ENCODE measurements around the gene MTTP. TPM values are rescaled to one million over a fixed set of nuclear protein-coding genes. Genes with fewer than 3 reads are reported as not detected.

Gene MTTP
- total and polyA plus RNA-seq, 2 donors (not counting 1 experiment from before 2014, with no cell fraction given), result 0.03 TPM; not detected in 1

- intact Hi-C loops (cut with micrococcal nuclease), result no loop called here
- no peak for ATAC-seq (ENCODE audit: low read depth)
These were observed 37.7 kb downstream of the MTTP start for GRCh38 chr4:99612281-99612680.

GRCh38 chr4:99612704-99613103 lies 38.1 kb downstream of the MTTP start:
- CTCF ChIA-PET, result interaction anchor here (0.9 to 1.0 kb wide), 2 partner anchors 14 to 196 kb away, joined by 3 read pairs; no protein-coding TSS in a partner anchor
- no peaks in the 10 kb centered on the region for H3K36me3 ChIP-seq (replicated peaks in 1 of 2; ENCODE audit: control extremely low read depth in 1 of 2, control insufficient read depth in 1 of 2, extremely low read depth in 1 of 2, insufficient read depth in 2 of 2, low read length in 1 of 2)
- POLR2A ChIA-PET, result no interaction called here
- peaks cover 28% of the 10 kb centered on the region for H3K27me3 Mint-ChIP-seq
- H3K27me3 ChIP-seq (replicated peaks in 1 of 4; ENCODE audit: control extremely low read depth in 1 of 4, control insufficient read depth in 3 of 4, insufficient read depth in 4 of 4, low read length in 3 of 4), result peaks cover 0 to 4% (median 0%) of the 10 kb centered on the region in 4 experiments
- no peak overlapping the region for H3K27ac Mint-ChIP-seq
- H3K9ac ChIP-seq (ENCODE audit: low read length), result no peak overlapping the region
- DNase-seq (no peak), ATAC-seq (ENCODE audit: low read depth) (no peak)
- H2AFZ ChIP-seq (ENCODE audit: insufficient read depth, low read depth, low read length, poor library complexity, severe bottlenecking), result no peak overlapping the region
- H3K4me2 ChIP-seq (replicated peaks; ENCODE audit: low read depth, low read length, poor library complexity, severe bottlenecking), result no peak overlapping the region
- H3K9me3 ChIP-seq (ENCODE audit: control extremely low read depth in 1 of 3, control insufficient read depth in 2 of 3, insufficient read depth in 1 of 3, low read length in 2 of 3), result no peaks in the 10 kb centered on the region
- no peaks in the 10 kb centered on the region for H3K9me3 Mint-ChIP-seq (ENCODE audit: insufficient read depth)
- no peak overlapping the region for H3K4me3 ChIP-seq (ENCODE audit: control extremely low read depth in 1 of 5, extremely low read depth in 1 of 5, insufficient read depth in 1 of 5, low read depth in 2 of 5, low read length in 4 of 5)
- no peaks in the 10 kb centered on the region for H3K79me2 ChIP-seq (ENCODE audit: control insufficient read depth, insufficient read depth, low read length)
- no peak overlapping the region for H3K4me3 Mint-ChIP-seq
- H3K27ac ChIP-seq (ENCODE audit: low read length in 2 of 2), result no peak overlapping the region
- intact Hi-C loops (cut with micrococcal nuclease), result no loop called here
- no peaks in the 10 kb centered on the region for H4K20me1 ChIP-seq (ENCODE audit: control insufficient read depth, insufficient read depth, low read length, poor library complexity, severe bottlenecking)
- H3K4me1 ChIP-seq (ENCODE audit: control insufficient read depth in 2 of 2, insufficient read depth in 2 of 2, low read length in 2 of 2), result no peaks in the 10 kb centered on the region
- WGBS (ENCODE audit: insufficient coverage), result 90% methylated on average over 3 of the region's 5 CpGs
- no peaks in the 10 kb centered on the region for H3K4me1 Mint-ChIP-seq
- no peak for TF ChIP-seq EZH2 (IDR thresholded peaks at IDR 0.05; ENCODE audit: borderline replicate concordance, insufficient read depth, low read depth, low read length, poor library complexity, severe bottlenecking)
- TF ChIP-seq, protein P1, sequence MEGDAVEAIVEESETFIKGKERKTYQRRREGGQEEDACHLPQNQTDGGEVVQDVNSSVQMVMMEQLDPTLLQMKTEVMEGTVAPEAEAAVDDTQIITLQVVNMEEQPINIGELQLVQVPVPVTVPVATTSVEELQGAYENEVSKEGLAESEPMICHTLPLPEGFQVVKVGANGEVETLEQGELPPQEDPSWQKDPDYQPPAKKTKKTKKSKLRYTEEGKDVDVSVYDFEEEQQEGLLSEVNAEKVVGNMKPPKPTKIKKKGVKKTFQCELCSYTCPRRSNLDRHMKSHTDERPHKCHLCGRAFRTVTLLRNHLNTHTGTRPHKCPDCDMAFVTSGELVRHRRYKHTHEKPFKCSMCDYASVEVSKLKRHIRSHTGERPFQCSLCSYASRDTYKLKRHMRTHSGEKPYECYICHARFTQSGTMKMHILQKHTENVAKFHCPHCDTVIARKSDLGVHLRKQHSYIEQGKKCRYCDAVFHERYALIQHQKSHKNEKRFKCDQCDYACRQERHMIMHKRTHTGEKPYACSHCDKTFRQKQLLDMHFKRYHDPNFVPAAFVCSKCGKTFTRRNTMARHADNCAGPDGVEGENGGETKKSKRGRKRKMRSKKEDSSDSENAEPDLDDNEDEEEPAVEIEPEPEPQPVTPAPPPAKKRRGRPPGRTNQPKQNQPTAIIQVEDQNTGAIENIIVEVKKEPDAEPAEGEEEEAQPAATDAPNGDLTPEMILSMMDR (IDR thresholded peaks at IDR 0.05), result no peak

More at GRCh38 chr4:99612281-99612680, 37.7 kb downstream of the MTTP start:
- H3K36me3 ChIP-seq (replicated peaks in 1 of 2; ENCODE audit: control extremely low read depth in 1 of 2, control insufficient read depth in 1 of 2, extremely low read depth in 1 of 2, insufficient read depth in 2 of 2, low read length in 1 of 2), result no peaks in the 10 kb centered on the region
- TF ChIP-seq EZH2 (IDR thresholded peaks at IDR 0.05; ENCODE audit: borderline replicate concordance, insufficient read depth, low read depth, low read length, poor library complexity, severe bottlenecking), result no peak
- TF ChIP-seq, protein P1 (IDR thresholded peaks at IDR 0.05), result no peak
- no peaks in the 10 kb centered on the region for H3K4me1 Mint-ChIP-seq
- H3K4me3 Mint-ChIP-seq, result no peak overlapping the region
- ChIA-PET POLR2A (no interaction called here), CTCF (interaction anchor here (0.9 kb wide), 1 partner anchor 13 kb away, joined by 3 read pairs; no protein-coding TSS in a partner anchor)
- peaks cover 0 to 4% (median 0%) of the 10 kb centered on the region in 4 experiments for H3K27me3 ChIP-seq (replicated peaks in 1 of 4; ENCODE audit: control extremely low read depth in 1 of 4, control insufficient read depth in 3 of 4, insufficient read depth in 4 of 4, low read length in 3 of 4)
- no peaks in the 10 kb centered on the region for H3K9me3 ChIP-seq (ENCODE audit: control extremely low read depth in 1 of 3, control insufficient read depth in 2 of 3, insufficient read depth in 1 of 3, low read length in 2 of 3)
- H3K4me2 ChIP-seq (replicated peaks; ENCODE audit: low read depth, low read length, poor library complexity, severe bottlenecking), result no peak overlapping the region
- WGBS (ENCODE audit: insufficient coverage), result no CpG with 5 or more reads among the region's 3 CpGs
- no peaks in the 10 kb centered on the region for H4K20me1 ChIP-seq (ENCODE audit: control insufficient read depth, insufficient read depth, low read length, poor library complexity, severe bottlenecking)
- peaks cover 2% of the 10 kb centered on the region for H3K9me3 Mint-ChIP-seq (ENCODE audit: insufficient read depth)
- H3K27ac Mint-ChIP-seq, result no peak overlapping the region
- H3K27ac ChIP-seq (ENCODE audit: low read length in 2 of 2), result no peak overlapping the region
- no peak overlapping the region for H3K4me3 ChIP-seq (ENCODE audit: control extremely low read depth in 1 of 5, extremely low read depth in 1 of 5, insufficient read depth in 1 of 5, low read depth in 2 of 5, low read length in 4 of 5)
- H3K79me2 ChIP-seq (ENCODE audit: control insufficient read depth, insufficient read depth, low read length), result no peaks in the 10 kb centered on the region
- no peaks in the 10 kb centered on the region for H3K4me1 ChIP-seq (ENCODE audit: control insufficient read depth in 2 of 2, insufficient read depth in 2 of 2, low read length in 2 of 2)
- no peak for DNase-seq
- H3K27me3 Mint-ChIP-seq, result peaks cover 32% of the 10 kb centered on the region
- no peak overlapping the region for H3K9ac ChIP-seq (ENCODE audit: low read length)
- no peak overlapping the region for H2AFZ ChIP-seq (ENCODE audit: insufficient read depth, low read depth, low read length, poor library complexity, severe bottlenecking)
